Measurements from ENCODE around the gene SPATA32.

- TF ChIP-seq, protein P1, sequence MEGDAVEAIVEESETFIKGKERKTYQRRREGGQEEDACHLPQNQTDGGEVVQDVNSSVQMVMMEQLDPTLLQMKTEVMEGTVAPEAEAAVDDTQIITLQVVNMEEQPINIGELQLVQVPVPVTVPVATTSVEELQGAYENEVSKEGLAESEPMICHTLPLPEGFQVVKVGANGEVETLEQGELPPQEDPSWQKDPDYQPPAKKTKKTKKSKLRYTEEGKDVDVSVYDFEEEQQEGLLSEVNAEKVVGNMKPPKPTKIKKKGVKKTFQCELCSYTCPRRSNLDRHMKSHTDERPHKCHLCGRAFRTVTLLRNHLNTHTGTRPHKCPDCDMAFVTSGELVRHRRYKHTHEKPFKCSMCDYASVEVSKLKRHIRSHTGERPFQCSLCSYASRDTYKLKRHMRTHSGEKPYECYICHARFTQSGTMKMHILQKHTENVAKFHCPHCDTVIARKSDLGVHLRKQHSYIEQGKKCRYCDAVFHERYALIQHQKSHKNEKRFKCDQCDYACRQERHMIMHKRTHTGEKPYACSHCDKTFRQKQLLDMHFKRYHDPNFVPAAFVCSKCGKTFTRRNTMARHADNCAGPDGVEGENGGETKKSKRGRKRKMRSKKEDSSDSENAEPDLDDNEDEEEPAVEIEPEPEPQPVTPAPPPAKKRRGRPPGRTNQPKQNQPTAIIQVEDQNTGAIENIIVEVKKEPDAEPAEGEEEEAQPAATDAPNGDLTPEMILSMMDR (IDR thresholded peaks at IDR 0.05): peak; percentile 26 to 53 (median 46)
- no peak for TF ChIP-seq POLR2A (IDR thresholded peaks at IDR 0.05)
These were observed 9.0 kb upstream of the SPATA32 start for GRCh38 chr17:45270828-45271418.
